Ishikawa (cell line): ENCODE data around the gene USP40.

ENCODE experiments used
- CEBPB ChIP-seq: IDR thresholded peaks from 2 replicates; pipeline ENCODE4 v1.6.1; 2012
- REST ChIP-seq: IDR thresholded peaks from 2 replicates; pipeline ENCODE4 v1.6.1; 2012; ENCODE audit warnings: low read depth, mild to moderate bottlenecking
- TF ChIP-seq, protein P1 (sequence below): IDR thresholded peaks from 2 replicates; pipeline ENCODE4 v1.6.1; 2012

- TF ChIP-seq, protein P1, sequence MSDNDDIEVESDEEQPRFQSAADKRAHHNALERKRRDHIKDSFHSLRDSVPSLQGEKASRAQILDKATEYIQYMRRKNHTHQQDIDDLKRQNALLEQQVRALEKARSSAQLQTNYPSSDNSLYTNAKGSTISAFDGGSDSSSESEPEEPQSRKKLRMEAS: no peak
- TF ChIP-seq REST: no peak
- no peak for TF ChIP-seq CEBPB
Observed at GRCh38 chr2:233458826-233459225, 107.8 kb downstream of the USP40 start.
